HG03175 (cell line): ENCODE results near the gene TMEM232.

Source experiments
- ATAC-seq: cut with Tn5 transposase; IDR thresholded peaks from one replicate; pipeline ENCODE4 v1.9.1; 2021; ENCODE audit warnings: mild to moderate bottlenecking, moderate library complexity; ENCODE audit not compliant: unreplicated experiment

TMEM232 gene

DNA sequence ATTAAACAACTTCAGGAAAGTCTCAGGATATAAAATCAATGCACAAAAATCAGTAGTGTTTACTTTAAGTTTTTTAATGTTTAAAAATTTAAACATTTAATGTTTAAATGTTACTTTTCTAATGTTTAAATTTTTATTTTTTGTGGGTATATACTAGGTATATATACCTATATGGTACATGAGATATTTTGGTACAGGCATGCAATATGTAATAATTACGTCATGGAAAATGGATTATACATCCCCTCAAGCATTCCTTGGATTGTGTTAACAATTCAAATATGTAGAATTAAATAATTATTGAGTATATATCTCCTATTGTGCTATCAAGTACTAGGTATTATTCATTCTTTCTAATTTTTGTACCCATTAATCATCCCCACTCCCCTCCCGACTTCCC is 291.3 kb downstream of the TMEM232 start:
- no peak for ATAC-seq

DNA sequence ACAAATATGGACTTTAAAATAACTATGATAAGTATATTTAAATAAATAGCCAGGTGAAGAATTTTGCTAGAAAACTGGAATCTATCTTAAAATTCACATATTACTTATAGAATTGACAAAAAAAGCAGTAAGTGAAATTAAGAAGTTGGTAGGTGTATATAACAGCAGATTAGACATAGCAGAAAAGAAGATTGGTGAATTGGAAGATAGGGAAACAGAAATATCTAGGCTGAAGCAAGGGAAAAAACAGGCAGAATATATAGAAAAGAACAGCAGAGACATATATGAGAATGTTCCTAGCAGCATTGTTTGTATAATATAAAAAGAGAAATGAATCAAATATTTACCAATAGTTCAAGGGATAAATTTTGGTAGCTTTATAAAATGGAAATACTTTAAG is 294.9 kb downstream of the TMEM232 start:
- ATAC-seq = no peak

DNA sequence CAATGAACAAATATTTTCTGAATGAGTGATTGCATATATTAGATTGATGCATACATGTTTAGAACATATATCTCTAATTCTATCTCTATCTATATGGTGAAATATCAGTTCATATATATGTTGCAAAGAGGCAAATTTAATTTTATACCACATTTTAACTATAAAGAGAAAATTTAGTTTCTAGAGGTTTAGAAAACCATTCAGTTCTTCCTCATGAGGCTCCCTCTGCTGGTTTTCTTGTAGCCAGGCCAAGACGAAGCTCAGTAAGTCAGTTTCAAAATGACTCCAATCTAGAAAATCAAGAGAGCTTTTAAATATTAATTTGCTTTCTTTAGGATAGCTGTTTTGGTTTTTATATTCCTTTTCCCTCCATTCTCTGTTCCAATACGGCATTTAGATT is 312.1 kb downstream of the TMEM232 start:
- ATAC-seq = no peak

DNA sequence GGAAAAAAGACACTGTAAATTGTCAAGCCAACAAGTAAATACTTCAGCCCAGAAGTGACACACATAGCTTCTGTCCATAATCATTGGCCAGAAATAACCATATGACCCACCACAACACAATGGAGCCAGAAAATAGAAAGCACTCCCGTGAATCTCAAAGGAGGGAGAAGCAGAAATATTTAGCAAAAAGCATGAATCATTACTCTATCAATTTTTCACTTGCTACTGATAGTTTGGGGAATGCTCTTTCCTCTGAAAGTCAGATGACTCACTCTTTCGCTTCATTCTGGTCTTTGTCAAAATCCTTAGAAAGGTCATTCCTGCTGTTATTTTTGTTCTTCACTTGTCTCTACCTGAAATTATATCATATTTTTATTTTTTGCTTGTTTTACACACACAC is 312.6 kb downstream of the TMEM232 start:
- no peak for ATAC-seq

DNA sequence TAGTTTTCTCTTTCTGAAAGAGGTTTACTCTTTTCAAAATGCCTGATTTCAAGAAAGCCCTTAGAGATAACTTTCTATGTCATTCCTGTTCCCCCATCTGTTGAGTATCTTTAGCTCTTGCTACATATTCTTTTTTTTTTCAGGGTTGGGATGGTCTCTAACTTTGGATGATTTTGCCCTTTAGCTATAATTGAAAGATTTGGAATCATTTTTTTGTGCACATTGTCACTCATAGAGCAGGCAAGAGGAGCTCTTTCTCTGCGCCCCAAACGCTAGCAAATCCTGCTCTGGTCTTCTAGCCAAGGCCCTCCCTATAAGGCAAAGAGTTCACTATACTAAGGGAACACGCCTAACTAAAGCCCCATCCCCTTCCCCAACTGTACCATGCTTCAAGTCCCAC is 316.9 kb downstream of the TMEM232 start:
- no peak for ATAC-seq

DNA sequence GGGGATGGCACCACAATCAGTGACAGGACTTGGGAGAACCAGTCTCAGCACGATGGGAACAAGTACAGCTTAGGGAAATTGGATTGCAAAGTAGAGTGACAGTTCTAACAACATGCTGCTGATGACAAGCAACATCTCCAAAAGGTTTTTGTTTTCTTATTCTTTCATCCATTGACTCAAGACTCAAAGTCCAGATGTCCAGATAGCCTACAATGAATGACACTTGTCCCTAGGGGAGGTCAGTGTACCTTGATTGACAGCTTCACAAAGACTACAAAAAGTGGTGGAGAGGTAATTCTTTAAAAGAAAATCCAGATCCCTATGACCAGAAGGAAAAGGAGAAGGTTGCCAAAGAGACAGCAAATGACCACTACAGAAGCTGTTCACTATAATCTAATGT is 323.9 kb downstream of the TMEM232 start:
- no peak for ATAC-seq

DNA sequence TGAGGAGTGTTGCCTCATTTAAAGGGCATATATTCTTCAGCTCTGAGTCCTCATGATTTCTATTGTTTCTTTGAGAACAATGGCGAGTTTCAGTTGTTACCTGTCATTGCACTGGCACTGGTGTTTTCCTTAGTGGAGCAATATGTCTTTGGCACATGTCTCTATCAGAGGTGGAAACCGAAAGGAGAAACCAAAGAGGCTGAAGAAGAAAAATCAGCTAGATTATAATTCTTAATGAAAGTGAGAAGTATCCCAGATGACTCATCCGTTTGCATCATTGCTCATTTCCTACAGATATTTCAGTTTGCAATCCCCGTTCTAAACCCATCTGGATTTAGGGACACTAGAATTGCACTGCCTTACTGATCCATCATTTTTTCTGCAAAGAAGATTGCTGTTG is 324.6 kb downstream of the TMEM232 start:
- ATAC-seq = no peak

DNA sequence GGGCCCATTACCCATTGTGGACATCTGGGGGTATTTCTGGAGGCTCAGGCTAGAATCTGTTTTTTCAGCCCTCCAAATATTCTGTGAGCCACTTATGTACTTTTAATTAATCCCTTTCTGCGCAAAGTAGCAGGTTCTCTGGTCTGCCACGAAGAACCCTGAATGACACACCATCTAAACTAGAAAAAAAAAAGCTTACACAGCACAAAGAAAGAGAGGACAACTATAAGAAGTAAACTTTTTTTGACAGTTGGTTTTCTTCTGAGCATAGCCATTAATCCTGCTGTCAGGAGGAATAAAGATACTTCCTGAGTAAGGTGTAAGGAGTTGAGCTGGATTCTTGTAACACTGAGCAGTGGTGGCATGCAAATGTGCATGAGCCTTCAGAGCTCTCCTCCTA is 327.5 kb downstream of the TMEM232 start:
- no peak for ATAC-seq

DNA sequence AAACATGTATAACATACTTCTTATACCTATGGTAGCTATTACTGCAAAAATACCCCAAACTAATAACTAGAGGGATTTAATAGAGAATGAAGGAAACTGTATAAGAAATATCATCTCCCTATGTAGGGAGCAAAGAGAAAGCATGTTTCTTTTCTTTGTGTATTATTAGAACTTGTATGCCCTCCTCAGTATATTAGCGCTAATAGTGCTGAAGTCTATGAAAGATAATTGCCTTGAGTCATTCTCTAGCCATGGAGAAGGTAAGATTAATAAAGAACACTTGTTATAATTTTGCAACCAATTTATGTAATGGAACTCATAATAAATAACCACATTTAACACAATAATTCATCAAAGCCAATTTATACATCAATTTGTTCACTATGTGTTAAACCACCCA is 329.2 kb downstream of the TMEM232 start:
- no peak for ATAC-seq

DNA sequence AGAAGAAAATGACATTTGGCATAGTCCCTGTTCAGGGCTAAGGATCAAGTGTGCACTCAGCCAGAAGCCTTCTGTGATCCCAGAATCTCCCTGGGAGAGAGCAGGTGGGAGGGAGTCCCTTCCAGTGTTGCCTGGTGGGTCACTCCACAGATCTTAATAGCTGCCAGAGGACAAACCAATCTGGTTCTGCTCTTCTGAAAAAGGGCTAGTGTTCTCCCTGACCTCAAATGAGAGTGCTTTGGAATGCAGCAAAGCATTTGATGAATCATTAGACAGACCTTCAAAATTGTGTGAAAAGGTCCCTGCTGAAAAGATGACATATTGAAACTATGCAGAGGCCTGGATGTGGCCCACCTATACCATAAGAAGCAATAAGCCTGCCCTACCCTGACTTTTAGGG is 339.7 kb downstream of the TMEM232 start:
- no peak for ATAC-seq

DNA sequence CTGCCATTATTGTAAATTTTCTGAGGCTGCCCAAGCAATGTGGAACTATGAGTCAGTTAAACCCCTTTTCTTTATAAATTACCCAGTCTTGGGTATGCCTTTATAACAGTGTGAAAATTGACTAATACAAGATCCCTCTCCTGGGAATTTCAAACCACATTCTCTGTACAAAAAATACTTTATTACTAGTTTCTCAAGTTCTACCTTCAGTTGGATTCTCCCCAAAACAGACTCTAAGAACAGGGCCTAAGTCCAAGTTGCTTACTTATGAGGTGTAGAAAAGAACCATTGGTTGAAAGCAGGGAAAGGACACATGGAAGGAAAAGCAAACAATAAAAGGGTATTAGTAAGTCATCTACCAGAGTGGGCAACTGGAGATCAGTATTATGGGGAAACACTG is 343.2 kb downstream of the TMEM232 start:
- ATAC-seq = no peak

DNA sequence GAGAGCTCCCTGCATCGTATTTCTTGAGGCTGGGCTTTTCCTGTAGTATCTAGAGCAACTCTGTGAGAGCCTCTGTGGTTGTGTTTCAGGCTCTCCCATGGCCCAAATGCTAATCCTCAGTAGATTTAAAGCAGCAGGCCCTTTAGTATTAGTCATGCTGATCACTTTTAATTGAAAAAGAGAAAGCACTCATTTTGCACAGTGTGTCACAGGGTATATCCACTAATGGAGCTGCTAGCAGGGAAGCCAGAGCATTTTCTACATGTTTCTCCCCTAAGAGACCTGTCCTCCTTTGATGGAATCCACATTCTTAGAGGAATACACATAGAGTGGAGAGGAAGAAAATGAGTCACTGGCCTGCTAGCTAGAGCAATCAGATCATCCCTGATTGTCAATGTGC is 348.5 kb downstream of the TMEM232 start:
- ATAC-seq = no peak

DNA sequence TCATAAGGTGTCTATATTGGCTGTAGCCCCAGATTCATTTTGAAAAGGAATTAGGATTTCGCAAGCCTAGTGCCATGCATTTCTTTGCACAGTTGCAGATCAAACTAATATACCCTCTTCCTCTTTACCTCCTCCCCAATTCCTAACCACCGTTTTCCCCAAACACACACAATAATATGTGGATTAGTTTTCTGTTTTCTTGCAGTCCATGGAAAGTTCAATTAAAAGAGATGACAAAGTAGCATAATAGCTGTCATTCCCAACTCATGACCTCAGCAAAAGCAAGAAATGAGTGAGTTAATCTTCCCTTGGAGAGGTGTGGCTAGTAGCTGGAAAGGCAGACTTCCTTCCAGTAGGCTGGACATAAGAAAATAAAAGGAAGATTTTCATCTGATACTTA is 349.1 kb downstream of the TMEM232 start:
- no peak for ATAC-seq

DNA sequence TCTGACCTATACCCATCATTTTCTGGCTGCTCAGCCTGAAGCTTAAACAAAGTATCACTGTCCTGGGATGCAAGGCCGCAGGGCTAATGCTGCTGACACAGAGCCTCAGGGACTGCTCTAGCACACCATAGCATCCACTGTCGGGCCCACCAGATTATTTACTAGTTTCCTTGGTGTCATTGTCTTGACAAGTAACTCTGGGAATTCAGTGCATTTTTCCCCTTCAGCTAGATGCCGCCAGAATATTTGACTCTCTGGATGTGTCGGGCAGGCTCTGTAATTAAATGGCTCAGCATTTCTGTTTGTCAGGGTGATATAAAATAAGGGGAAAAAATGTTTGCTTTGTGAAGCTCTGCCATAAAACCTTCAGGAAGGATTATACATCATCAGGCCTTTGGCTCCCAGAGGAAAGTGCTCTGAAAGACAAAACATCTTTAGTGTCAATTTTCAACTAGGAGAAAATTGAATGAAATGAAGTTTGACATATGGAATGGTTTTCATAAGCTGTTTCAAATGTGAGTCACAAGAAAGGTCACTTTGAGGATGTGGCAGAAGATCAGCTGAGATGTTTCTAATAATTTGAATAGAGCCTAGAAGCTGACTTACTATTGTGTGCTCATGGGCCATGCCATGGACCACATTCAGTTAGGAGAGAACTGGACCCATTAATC is 350.1 kb downstream of the TMEM232 start:
- no peak for ATAC-seq

DNA sequence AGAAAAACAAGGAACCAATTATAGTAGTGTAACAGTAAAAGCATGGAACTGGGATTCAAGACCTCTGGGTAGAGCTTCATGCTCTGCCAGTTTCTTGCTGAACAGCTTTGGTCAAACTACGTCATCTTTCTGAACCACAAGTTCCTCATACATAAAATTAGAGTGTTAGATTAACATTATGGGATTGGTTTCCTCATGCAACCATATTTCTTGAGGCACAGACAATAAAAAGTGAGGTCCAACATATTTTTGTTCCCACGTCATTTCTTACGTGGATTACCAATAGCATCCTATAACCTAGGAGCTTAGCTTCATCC is 354.8 kb downstream of the TMEM232 start:
- ATAC-seq = peak; percentile 90

DNA sequence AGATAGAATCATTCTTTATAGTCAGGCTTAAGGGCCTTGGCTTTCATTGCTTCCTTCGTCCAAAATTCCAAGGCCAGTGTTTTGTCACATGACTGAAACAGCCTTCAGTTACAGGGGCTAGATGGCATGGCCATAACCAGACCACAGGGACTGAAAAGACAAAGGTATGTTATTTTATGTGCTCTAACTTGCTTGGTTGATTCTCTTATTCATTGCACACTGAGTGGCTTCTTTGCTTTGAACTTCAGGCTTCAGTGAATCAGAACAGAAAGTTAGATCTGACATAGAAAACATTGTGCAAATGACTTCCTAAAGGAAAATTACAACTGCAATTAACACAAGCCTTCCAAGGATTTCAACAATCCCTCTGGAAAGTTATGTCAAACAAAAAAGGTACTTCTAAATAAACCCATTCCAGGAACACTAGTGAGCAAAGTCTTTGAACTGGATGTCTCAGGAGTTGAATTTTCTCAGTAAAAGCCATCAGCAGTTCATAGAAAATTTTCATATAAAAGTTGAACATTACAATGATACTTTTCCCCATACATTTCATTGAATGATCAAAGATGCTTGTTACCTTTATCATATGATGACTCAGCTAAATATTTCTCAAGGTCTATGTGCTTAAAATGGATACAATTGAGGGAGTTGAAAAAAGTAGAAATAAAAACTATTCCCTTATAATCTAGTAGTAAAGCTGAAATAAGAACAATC is 355.3 kb downstream of the TMEM232 start:
- peak; percentile 3 for ATAC-seq
